GM18520 (cell line): ENCODE data around the gene SERPINE3.

ENCODE experiments used
- ATAC-seq: cut with Tn5 transposase; IDR thresholded peaks from one replicate; pipeline ENCODE4 v1.9.1; 2021; ENCODE audit not compliant: unreplicated experiment

The SERPINE3 gene

GRCh38 chr13:51360489-51360888, 21.0 kb downstream of the SERPINE3 start:
- no peak for ATAC-seq

GRCh38 chr13:51361106-51361505, 21.6 kb downstream of the SERPINE3 start:
- ATAC-seq, result no peak

GRCh38 chr13:51363625-51364024, 24.1 kb downstream of the SERPINE3 start:
- ATAC-seq, result no peak

- no peak for ATAC-seq
Observed at GRCh38 chr13:51364404-51365008, 25.0 kb downstream of the SERPINE3 start.

- no peak for ATAC-seq
Observed at GRCh38 chr13:51370116-51370515, 30.6 kb downstream of the SERPINE3 start.

DNA sequence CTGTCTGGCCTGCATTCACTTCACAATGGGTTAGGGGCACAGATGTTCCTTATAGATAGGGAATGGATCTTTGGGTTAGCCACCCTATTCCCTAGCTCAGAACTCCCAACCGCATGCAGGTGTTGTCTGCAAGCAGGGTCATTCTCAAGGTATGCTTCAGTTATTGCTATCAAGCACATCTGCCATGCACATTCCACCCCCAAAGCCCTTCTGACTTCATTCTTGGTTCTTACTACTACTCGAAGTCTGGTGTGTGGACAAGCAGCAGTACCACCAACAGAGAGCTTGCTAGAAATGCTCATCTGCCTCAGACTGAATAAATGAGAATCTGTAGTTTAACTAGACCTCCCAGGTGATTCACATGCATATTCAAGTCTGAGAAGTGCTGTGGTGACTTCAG, 31.3 kb downstream of the SERPINE3 start:
- ATAC-seq, result no peak

DNA sequence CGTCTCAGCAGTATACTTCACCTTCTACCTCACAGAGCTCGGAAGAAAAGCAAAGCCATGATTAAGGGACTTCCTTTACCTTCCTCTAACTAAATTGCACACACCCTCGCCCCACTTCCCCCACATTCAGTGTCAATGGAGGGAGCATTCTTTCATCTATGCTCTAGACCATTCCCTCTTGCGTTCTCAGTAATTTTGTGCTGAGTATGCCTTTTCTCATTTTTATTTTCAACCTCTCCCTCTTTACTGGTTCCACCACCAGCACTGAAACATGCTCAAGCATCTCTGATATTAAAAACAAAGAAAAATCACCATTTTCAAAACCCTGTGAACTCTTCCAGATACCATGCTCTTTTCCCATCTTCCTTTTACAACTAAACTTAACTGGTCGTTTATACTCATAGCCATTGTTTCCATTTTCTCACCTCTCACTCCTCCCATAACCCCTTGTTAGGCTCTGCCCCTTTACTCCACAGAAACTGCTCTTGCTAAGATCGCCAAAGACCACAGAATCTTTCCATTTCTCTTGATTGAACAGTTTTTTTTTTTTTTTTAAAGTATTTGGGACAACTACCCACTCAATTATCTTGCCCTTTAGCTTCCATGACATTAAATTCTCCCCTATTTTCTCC, 32.4 kb downstream of the SERPINE3 start:
- ATAC-seq, result no peak

- ATAC-seq, result no peak
Observed at GRCh38 chr13:51373451-51373850, 34.0 kb downstream of the SERPINE3 start.

DNA sequence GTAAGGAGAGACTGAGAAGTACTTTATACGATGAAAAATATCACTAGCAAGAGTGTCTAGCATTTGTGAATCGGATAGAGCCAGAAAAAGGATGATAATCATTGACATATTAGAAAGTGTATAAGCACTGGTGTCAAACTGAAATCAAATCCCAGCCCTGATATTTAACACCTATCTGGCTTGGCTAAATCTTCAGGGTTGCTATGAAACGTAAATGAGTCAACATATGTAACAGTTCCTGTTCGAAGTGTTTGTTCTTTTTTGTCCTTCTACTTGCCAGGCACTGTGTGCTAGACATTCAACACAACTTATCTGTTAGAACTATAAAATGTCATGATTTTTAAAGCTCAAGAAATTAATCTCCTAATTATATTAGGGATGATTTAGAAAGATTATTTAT, 40.8 kb downstream of the SERPINE3 start:
- ATAC-seq, result no peak

- ATAC-seq, result no peak
Observed at GRCh38 chr13:51385114-51385513, 45.6 kb downstream of the SERPINE3 start.

DNA sequence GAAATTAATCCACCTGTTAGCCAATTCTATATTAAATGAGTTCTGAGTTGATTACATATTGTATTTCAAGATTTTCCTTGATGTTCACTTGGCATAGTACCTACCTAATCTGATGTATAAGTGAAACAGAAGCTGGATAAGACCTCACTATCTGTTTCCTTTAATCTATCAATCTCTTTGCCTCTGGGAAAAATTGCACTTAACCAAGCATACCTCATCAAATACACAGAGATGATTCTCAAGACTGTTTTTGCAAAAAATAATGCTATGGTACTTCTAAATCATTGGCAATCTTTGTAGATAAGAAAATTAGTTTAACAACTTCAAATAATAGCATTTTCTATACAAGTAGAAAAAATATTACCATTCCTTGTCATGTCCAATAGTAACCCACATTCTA, 55.2 kb downstream of the SERPINE3 start:
- ATAC-seq, result no peak

DNA sequence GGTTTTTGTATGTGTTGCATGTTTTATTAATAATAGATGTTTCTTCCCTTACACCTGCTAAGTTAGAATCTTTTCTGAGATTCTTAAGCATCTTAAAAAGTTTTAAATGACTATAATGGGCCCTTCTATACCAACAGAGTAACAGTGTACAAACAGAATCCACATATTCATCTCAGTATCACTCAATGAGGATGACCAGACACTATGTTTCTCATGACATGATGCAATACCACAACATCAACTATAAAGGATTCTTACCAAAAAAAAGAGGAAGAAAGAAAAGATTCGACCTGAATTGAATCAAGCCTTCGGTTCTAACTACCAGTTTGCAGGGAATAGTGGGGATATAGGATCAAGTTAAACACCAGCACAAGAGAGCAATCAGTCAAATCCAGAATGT, 56.9 kb downstream of the SERPINE3 start:
- ATAC-seq, result peak; percentile 60

DNA sequence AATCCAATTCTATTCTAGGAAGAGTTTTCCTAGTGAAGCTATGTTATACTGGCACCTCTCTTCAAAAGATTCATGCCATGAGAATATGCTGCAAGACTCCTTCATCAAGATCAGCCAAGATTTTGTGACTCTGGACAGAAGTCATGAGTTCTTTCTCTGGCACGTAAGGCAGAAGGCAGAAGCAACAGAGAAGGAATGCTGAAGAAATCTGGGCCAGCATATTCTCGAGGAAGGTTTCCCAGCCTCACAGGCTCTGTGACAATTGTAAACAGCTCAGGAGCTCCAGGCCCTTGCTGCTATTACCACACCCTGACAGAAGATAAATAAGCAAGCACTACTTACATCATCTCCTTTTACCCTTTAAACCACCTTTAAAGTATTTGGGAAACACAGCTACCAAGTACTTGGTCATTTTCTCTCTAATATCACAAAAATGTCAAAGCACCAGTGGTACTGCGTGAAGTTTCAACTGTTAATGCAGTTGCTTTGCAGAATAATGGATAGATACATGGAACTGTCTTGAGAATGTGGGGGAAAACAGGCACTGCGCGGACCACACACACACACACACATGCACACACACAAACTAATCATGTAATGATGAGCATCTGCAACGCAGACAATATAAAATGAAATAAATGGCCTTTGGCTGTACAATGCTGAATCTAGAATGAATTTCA, 57.9 kb downstream of the SERPINE3 start:
- no peak for ATAC-seq

DNA sequence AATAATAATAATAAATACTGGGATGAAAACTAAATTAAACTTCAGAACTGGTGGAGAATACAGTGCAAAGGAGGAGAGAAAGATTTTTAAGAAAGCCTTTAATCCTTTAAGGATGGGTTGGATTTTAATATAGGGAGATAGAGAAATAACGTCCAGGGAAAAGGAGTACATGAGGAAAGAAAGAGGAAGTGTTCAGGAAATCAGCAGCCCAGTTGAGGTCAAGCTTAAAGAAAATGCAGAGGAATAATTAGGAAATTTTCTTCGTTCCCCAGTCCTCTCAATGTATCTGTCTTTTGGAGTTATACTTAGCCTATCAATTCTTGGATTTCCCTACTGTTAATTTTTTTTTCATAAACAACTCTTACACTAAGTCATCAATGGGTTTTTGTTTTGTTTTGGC, 65.7 kb downstream of the SERPINE3 start:
- no peak for ATAC-seq

- ATAC-seq, result no peak
Observed at GRCh38 chr13:51412431-51412830, 72.9 kb downstream of the SERPINE3 start.
